GM23338 (cell line): ENCODE data around the gene RGS6. TPM values are rescaled to one million over a fixed set of nuclear protein-coding genes. Genes with fewer than 3 reads are reported as not detected.

Experiments used
- ATAC-seq: fragments of 200-7000 bp; cut with Tn5 transposase; 3 replicates; pipeline ENCODE4 v1.9.1; 2020
- DNase-seq: peaks from one replicate; pipeline ENCODE4 v3.0.0-alpha.2; 2015; ENCODE audit warnings: low spot score
- H2AFZ ChIP-seq: fragments of 200-600 bp; sonication (generic); 2 replicates; pipeline ENCODE4 v1.8.0; 2016; ENCODE audit warnings: antibody characterized with exemption, mild to moderate bottlenecking, moderate library complexity
- H3F3A ChIP-seq: fragments of 200-600 bp; sonication (generic); replicated peaks from 2 replicates; pipeline ENCODE4 v1.8.0; 2017; ENCODE audit warnings: antibody characterized with exemption, mixed run types, low read depth
- H3K27ac ChIP-seq: fragments of 200-600 bp; sonication (generic); 2 replicates; pipeline ENCODE4 v1.6.1; 2016; ENCODE audit warnings: low read depth
- H3K27me3 ChIP-seq: fragments of 200-600 bp; sonication (generic); 2 replicates; pipeline ENCODE4 v1.8.0; 2016; ENCODE audit warnings: mild to moderate bottlenecking, mixed run types, moderate library complexity; ENCODE audit not compliant: insufficient read depth
- H3K36me3 ChIP-seq: fragments of 200-600 bp; sonication (generic); 2 replicates; pipeline ENCODE4 v1.8.0; 2016; ENCODE audit warnings: mild to moderate bottlenecking; ENCODE audit not compliant: insufficient read depth
- H3K4me1 ChIP-seq: fragments of 200-600 bp; sonication (generic); 2 replicates; pipeline ENCODE4 v1.8.0; 2016; ENCODE audit warnings: mild to moderate bottlenecking, moderate library complexity; ENCODE audit not compliant: insufficient read depth
- H3K4me2 ChIP-seq: fragments of 200-600 bp; sonication (generic); 2 replicates; pipeline ENCODE4 v1.7.1; 2017; ENCODE audit warnings: mixed run types
- H3K4me3 ChIP-seq: fragments of 200-600 bp; sonication (generic); 2 replicates; pipeline ENCODE4 v1.6.1; 2016; ENCODE audit warnings: mixed run types
- H3K79me2 ChIP-seq: fragments of 200-600 bp; sonication (generic); replicated peaks from 2 replicates; pipeline ENCODE4 v1.8.0; 2017; ENCODE audit warnings: mild to moderate bottlenecking; ENCODE audit not compliant: insufficient read depth
- H3K9me2 ChIP-seq: fragments of 200-600 bp; sonication (generic); 2 replicates; pipeline ENCODE4 v1.8.0; 2017; ENCODE audit not compliant: insufficient read depth
- H4K20me1 ChIP-seq: fragments of 200-600 bp; sonication (generic); replicated peaks from 2 replicates; pipeline ENCODE4 v1.8.0; 2017; ENCODE audit warnings: mild to moderate bottlenecking; ENCODE audit not compliant: insufficient read depth
- H3K27ac Mint-ChIP-seq: 2 replicates; pipeline ENCODE4 v1.8.0; 2020; ENCODE audit warnings: inconsistent platforms, mild to moderate bottlenecking, moderate library complexity, mixed read lengths
- H3K27me3 Mint-ChIP-seq: 3 replicates; pipeline ENCODE4 v1.8.0; 2022; ENCODE audit warnings: low read depth, mild to moderate bottlenecking, moderate library complexity, mixed read lengths, inconsistent platforms; ENCODE audit not compliant: insufficient read depth, poor library complexity
- H3K36me3 Mint-ChIP-seq: 3 replicates; pipeline ENCODE4 v1.8.0; 2021; ENCODE audit warnings: low read depth, mild to moderate bottlenecking, inconsistent platforms, moderate library complexity, mixed read lengths
- H3K4me1 Mint-ChIP-seq: 3 replicates; pipeline ENCODE4 v1.8.0; 2020; ENCODE audit warnings: mild to moderate bottlenecking, inconsistent platforms, mixed read lengths
- H3K4me3 Mint-ChIP-seq: 3 replicates; pipeline ENCODE4 v1.8.0; 2021; ENCODE audit warnings: moderate library complexity, mild to moderate bottlenecking, inconsistent platforms, mixed read lengths
- H3K9me3 Mint-ChIP-seq: 3 replicates; pipeline ENCODE4 v1.8.0; 2020; ENCODE audit warnings: moderate library complexity, mild to moderate bottlenecking, inconsistent platforms, mixed read lengths
- CREB1 ChIP-seq: fragments of 250-450 bp; sonication (Bioruptor Pico); IDR thresholded peaks from 2 replicates; pipeline ENCODE4 v1.5.0; 2020; ENCODE audit warnings: low read depth, mild to moderate bottlenecking, moderate library complexity
- EZH2 ChIP-seq: fragments of 200-600 bp; sonication (generic); IDR thresholded peaks from one replicate; pipeline ENCODE4 v1.8.0; 2017; ENCODE audit warnings: antibody characterized with exemption, mild to moderate bottlenecking, low read depth; ENCODE audit not compliant: unreplicated experiment
- EZH2phosphoT487 ChIP-seq: fragments of 200-600 bp; sonication (generic); IDR thresholded peaks from one replicate; pipeline ENCODE4 v1.8.1; 2018; ENCODE audit warnings: antibody characterized with exemption; ENCODE audit not compliant: unreplicated experiment
- JUNB ChIP-seq: IDR thresholded peaks from one replicate; pipeline ENCODE4 v1.6.1; 2016; ENCODE audit warnings: antibody characterized with exemption; ENCODE audit not compliant: unreplicated experiment
- NANOG ChIP-seq: IDR thresholded peaks from 2 replicates; pipeline ENCODE4 v1.6.1; 2016; ENCODE audit warnings: antibody characterized with exemption, borderline replicate concordance
- POLR2AphosphoS5 ChIP-seq: IDR thresholded peaks from 2 replicates; pipeline ENCODE4 v1.6.1; 2016; ENCODE audit warnings: antibody characterized with exemption, low read depth
- STAT1 ChIP-seq: IDR thresholded peaks from one replicate; pipeline ENCODE4 v1.6.1; 2016; ENCODE audit warnings: antibody characterized with exemption; ENCODE audit not compliant: unreplicated experiment
- ZNF114 ChIP-seq: fragments of 250-450 bp; sonication (Bioruptor Pico); IDR thresholded peaks from 2 replicates; pipeline ENCODE4 v1.5.0; 2020; ENCODE audit warnings: mild to moderate bottlenecking, moderate library complexity
- ZNF331 ChIP-seq: fragments of 250-450 bp; sonication (Bioruptor Pico); IDR thresholded peaks from 2 replicates; pipeline ENCODE4 v1.5.0; 2020; ENCODE audit warnings: low read depth, mild to moderate bottlenecking, moderate library complexity
- polyA plus RNA-seq: library from polyadenylated mRNA; unstranded; fragments of >200 nt; fragmentation: Nextera tagmentation; extraction: Ambion mirVana; gene quantifications from 2 replicates; pipeline ENCODE4 v1.2.1, GENCODE V29; 2016
- total RNA-seq: library from RNA; depleted of rRNA; stranded (reverse); fragments of >200 nt; shearing (Covaris generic); gene quantifications from 2 replicates; pipeline ENCODE4 v1.2.3, GENCODE V29; 2014
- TF ChIP-seq, protein P1 (sequence below): IDR thresholded peaks from 2 replicates; pipeline ENCODE4 v1.6.1; 2016; ENCODE audit warnings: antibody characterized with exemption
- TF ChIP-seq, protein P2 (sequence below): IDR thresholded peaks from one replicate; pipeline ENCODE4 v1.6.1; 2018; ENCODE audit warnings: antibody characterized with exemption; ENCODE audit not compliant: unreplicated experiment
- TF ChIP-seq, protein P3 (sequence below): fragments of 250-450 bp; sonication (Bioruptor Pico); IDR thresholded peaks from 2 replicates; pipeline ENCODE4 v1.5.0; 2020; ENCODE audit warnings: mild to moderate bottlenecking, moderate library complexity
- TF ChIP-seq, protein P4 (sequence below), 2 experiments: fragments of 200-600 bp in 1 of 2; sonication (generic) in 1 of 2; conservative IDR thresholded peaks; 2 replicates each; pipeline versions ENCODE4 v1.5.1 to v1.6.1; 2016 to 2017; ENCODE audit warnings: antibody characterized with exemption in 2 of 2, low read depth in 2 of 2, mild to moderate bottlenecking in 2 of 2, moderate library complexity in 1 of 2

The RGS6 gene
- total and polyA plus RNA-seq, 2 experiments from 2014 or later: 0.66 to 0.83 TPM

DNA sequence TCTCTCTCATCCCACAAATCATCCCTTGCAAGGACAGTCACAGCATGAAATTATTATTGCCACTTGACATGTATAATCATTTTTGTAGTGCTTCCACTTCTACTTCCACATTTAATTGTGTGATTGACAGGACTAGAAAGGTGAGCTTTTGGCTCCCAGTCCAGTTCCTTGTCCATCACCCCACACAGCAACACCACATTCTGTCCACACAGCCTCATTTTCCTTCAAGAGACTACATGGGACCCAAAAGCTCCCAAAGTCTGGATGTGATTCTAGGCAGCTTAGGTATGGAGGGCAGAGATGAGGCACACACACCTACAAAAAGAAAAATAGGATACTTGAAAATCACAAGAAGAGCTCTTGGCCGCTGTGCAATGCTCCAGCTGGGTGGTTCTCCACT, 595.4 kb downstream of the RGS6 start:
- no peaks in the 10 kb centered on the region for H3K27me3 ChIP-seq
- Mint-ChIP-seq H3K4me1 (peaks cover 2% of the 10 kb centered on the region), H3K36me3 (no peaks in the 10 kb centered on the region; the same call in 2 of the 3 replicates), H3K9me3 (peaks cover 4% of the 10 kb centered on the region; the same call in 2 of the 3 replicates), H3K27me3 (peaks cover 6% of the 10 kb centered on the region), H3K27ac (no peak overlapping the region), H3K4me3 (no peak overlapping the region)
- no peaks in the 10 kb centered on the region for H3K4me1 ChIP-seq
- H3K4me2 ChIP-seq: no peak overlapping the region
- H3F3A ChIP-seq: no peaks in the 10 kb centered on the region
- DNase-seq (no peak), ATAC-seq (no peak)
- H3K79me2 ChIP-seq: no peaks in the 10 kb centered on the region
- H3K9me2 ChIP-seq: 0 out of 2 replicates have a peak, but pooled peaks cover 6% of the 10 kb centered on the region
- TF ChIP-seq EZH2phosphoT487: no peak
- TF ChIP-seq ZNF114: no peak
- no peak for TF ChIP-seq STAT1
- TF ChIP-seq POLR2AphosphoS5: no peak
- TF ChIP-seq, protein P1, sequence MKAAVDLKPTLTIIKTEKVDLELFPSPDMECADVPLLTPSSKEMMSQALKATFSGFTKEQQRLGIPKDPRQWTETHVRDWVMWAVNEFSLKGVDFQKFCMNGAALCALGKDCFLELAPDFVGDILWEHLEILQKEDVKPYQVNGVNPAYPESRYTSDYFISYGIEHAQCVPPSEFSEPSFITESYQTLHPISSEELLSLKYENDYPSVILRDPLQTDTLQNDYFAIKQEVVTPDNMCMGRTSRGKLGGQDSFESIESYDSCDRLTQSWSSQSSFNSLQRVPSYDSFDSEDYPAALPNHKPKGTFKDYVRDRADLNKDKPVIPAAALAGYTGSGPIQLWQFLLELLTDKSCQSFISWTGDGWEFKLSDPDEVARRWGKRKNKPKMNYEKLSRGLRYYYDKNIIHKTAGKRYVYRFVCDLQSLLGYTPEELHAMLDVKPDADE: no peak
- TF ChIP-seq, protein P2, sequence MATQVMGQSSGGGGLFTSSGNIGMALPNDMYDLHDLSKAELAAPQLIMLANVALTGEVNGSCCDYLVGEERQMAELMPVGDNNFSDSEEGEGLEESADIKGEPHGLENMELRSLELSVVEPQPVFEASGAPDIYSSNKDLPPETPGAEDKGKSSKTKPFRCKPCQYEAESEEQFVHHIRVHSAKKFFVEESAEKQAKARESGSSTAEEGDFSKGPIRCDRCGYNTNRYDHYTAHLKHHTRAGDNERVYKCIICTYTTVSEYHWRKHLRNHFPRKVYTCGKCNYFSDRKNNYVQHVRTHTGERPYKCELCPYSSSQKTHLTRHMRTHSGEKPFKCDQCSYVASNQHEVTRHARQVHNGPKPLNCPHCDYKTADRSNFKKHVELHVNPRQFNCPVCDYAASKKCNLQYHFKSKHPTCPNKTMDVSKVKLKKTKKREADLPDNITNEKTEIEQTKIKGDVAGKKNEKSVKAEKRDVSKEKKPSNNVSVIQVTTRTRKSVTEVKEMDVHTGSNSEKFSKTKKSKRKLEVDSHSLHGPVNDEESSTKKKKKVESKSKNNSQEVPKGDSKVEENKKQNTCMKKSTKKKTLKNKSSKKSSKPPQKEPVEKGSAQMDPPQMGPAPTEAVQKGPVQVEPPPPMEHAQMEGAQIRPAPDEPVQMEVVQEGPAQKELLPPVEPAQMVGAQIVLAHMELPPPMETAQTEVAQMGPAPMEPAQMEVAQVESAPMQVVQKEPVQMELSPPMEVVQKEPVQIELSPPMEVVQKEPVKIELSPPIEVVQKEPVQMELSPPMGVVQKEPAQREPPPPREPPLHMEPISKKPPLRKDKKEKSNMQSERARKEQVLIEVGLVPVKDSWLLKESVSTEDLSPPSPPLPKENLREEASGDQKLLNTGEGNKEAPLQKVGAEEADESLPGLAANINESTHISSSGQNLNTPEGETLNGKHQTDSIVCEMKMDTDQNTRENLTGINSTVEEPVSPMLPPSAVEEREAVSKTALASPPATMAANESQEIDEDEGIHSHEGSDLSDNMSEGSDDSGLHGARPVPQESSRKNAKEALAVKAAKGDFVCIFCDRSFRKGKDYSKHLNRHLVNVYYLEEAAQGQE: no peak
- TF ChIP-seq CREB1 (CRISPR knock-in tag): no peak
- TF ChIP-seq EZH2: no peak
- TF ChIP-seq ZNF331 (CRISPR knock-in tag): no peak
- TF ChIP-seq, protein P3, sequence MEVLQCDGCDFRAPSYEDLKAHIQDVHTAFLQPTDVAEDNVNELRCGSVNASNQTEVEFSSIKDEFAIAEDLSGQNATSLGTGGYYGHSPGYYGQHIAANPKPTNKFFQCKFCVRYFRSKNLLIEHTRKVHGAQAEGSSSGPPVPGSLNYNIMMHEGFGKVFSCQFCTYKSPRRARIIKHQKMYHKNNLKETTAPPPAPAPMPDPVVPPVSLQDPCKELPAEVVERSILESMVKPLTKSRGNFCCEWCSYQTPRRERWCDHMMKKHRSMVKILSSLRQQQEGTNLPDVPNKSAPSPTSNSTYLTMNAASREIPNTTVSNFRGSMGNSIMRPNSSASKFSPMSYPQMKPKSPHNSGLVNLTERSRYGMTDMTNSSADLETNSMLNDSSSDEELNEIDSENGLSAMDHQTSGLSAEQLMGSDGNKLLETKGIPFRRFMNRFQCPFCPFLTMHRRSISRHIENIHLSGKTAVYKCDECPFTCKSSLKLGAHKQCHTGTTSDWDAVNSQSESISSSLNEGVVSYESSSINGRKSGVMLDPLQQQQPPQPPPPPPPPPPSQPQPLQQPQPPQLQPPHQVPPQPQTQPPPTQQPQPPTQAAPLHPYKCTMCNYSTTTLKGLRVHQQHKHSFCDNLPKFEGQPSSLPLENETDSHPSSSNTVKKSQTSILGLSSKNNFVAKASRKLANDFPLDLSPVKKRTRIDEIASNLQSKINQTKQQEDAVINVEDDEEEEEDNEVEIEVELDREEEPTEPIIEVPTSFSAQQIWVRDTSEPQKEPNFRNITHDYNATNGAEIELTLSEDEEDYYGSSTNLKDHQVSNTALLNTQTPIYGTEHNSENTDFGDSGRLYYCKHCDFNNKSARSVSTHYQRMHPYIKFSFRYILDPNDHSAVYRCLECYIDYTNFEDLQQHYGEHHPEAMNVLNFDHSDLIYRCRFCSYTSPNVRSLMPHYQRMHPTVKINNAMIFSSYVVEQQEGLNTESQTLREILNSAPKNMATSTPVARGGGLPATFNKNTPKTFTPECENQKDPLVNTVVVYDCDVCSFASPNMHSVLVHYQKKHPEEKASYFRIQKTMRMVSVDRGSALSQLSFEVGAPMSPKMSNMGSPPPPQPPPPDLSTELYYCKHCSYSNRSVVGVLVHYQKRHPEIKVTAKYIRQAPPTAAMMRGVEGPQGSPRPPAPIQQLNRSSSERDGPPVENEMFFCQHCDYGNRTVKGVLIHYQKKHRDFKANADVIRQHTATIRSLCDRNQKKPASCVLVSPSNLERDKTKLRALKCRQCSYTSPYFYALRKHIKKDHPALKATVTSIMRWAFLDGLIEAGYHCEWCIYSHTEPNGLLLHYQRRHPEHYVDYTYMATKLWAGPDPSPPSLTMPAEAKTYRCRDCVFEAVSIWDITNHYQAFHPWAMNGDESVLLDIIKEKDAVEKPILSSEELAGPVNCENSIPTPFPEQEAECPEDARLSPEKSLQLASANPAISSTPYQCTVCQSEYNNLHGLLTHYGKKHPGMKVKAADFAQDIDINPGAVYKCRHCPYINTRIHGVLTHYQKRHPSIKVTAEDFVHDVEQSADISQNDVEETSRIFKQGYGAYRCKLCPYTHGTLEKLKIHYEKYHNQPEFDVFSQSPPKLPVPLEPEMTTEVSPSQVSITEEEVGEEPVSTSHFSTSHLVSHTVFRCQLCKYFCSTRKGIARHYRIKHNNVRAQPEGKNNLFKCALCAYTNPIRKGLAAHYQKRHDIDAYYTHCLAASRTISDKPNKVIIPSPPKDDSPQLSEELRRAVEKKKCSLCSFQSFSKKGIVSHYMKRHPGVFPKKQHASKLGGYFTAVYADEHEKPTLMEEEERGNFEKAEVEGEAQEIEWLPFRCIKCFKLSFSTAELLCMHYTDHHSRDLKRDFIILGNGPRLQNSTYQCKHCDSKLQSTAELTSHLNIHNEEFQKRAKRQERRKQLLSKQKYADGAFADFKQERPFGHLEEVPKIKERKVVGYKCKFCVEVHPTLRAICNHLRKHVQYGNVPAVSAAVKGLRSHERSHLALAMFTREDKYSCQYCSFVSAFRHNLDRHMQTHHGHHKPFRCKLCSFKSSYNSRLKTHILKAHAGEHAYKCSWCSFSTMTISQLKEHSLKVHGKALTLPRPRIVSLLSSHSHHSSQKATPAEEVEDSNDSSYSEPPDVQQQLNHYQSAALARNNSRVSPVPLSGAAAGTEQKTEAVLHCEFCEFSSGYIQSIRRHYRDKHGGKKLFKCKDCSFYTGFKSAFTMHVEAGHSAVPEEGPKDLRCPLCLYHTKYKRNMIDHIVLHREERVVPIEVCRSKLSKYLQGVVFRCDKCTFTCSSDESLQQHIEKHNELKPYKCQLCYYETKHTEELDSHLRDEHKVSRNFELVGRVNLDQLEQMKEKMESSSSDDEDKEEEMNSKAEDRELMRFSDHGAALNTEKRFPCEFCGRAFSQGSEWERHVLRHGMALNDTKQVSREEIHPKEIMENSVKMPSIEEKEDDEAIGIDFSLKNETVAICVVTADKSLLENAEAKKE (CRISPR knock-in tag): no peak
- TF ChIP-seq, protein P4, sequence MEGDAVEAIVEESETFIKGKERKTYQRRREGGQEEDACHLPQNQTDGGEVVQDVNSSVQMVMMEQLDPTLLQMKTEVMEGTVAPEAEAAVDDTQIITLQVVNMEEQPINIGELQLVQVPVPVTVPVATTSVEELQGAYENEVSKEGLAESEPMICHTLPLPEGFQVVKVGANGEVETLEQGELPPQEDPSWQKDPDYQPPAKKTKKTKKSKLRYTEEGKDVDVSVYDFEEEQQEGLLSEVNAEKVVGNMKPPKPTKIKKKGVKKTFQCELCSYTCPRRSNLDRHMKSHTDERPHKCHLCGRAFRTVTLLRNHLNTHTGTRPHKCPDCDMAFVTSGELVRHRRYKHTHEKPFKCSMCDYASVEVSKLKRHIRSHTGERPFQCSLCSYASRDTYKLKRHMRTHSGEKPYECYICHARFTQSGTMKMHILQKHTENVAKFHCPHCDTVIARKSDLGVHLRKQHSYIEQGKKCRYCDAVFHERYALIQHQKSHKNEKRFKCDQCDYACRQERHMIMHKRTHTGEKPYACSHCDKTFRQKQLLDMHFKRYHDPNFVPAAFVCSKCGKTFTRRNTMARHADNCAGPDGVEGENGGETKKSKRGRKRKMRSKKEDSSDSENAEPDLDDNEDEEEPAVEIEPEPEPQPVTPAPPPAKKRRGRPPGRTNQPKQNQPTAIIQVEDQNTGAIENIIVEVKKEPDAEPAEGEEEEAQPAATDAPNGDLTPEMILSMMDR (conservative IDR thresholded peaks at IDR 0.05; ENCODE audit: low read depth in 2 of 2): no peak
- TF ChIP-seq JUNB: no peak
- no peak for TF ChIP-seq NANOG
- H3K27ac ChIP-seq: no peak overlapping the region
- no peak overlapping the region for H2AFZ ChIP-seq
- no peak overlapping the region for H3K4me3 ChIP-seq
- H4K20me1 ChIP-seq: no peaks in the 10 kb centered on the region
- H3K36me3 ChIP-seq: no peaks in the 10 kb centered on the region
